Measurements from ENCODE around the gene PODN.

Gene PODN

DNA sequence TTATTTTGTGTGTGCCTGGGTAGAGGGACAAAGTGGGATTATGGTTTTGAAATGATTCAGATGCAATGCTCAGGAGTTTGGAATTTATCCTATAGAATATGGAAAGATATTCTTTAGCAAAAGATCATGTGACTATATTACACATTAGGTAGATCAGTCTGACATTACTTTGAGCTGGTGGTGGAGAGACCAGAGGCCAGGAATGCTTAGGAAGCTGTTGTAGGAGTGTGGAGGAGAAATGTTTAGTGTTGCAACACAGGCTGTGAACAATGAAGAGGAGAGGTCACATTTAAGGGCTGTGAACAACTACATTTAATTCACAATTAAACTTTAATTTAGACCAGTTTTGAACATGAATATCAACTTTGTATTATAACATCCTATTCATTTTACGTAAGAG lies 45.3 kb upstream of the PODN start:
- Histone ChIP-seq H3K27me3 (ENCODE audit: insufficient read depth, poor library complexity, severe bottlenecking) (no peaks in the 10 kb centered on the region), H3K4me3 (replicated peaks; ENCODE audit: insufficient read depth, low read length) (no peak overlapping the region), H3K27ac (replicated peaks) (no peak overlapping the region)
- TF ChIP-seq SPI1 (IDR thresholded peaks at IDR 0.05; ENCODE audit: borderline replicate concordance, low read depth) (no peak), CTCF (IDR thresholded peaks at IDR 0.05; ENCODE audit: insufficient read depth, low read length) (no peak), GABPA (IDR thresholded peaks at IDR 0.05; ENCODE audit: low read depth) (no peak)
- no peak for DNase-seq (ENCODE audit: low read depth in 1 of 2, low spot score in 1 of 2)

GRCh38 chr1:53020588-53020987 lies 41.4 kb upstream of the PODN start:
- DNase-seq (ENCODE audit: low read depth in 1 of 2, low spot score in 1 of 2), result no peak
- Histone ChIP-seq H3K4me3 (replicated peaks; ENCODE audit: insufficient read depth, low read length) (no peak overlapping the region), H3K27me3 (ENCODE audit: insufficient read depth, poor library complexity, severe bottlenecking) (no peaks in the 10 kb centered on the region), H3K27ac (replicated peaks) (no peak overlapping the region)
- TF ChIP-seq, protein P1, sequence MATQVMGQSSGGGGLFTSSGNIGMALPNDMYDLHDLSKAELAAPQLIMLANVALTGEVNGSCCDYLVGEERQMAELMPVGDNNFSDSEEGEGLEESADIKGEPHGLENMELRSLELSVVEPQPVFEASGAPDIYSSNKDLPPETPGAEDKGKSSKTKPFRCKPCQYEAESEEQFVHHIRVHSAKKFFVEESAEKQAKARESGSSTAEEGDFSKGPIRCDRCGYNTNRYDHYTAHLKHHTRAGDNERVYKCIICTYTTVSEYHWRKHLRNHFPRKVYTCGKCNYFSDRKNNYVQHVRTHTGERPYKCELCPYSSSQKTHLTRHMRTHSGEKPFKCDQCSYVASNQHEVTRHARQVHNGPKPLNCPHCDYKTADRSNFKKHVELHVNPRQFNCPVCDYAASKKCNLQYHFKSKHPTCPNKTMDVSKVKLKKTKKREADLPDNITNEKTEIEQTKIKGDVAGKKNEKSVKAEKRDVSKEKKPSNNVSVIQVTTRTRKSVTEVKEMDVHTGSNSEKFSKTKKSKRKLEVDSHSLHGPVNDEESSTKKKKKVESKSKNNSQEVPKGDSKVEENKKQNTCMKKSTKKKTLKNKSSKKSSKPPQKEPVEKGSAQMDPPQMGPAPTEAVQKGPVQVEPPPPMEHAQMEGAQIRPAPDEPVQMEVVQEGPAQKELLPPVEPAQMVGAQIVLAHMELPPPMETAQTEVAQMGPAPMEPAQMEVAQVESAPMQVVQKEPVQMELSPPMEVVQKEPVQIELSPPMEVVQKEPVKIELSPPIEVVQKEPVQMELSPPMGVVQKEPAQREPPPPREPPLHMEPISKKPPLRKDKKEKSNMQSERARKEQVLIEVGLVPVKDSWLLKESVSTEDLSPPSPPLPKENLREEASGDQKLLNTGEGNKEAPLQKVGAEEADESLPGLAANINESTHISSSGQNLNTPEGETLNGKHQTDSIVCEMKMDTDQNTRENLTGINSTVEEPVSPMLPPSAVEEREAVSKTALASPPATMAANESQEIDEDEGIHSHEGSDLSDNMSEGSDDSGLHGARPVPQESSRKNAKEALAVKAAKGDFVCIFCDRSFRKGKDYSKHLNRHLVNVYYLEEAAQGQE (IDR thresholded peaks at IDR 0.05; ENCODE audit: insufficient replicate concordance, low read depth), result no peak
- TF ChIP-seq CTCF (IDR thresholded peaks at IDR 0.05; ENCODE audit: insufficient read depth, low read length) (no peak), SPI1 (IDR thresholded peaks at IDR 0.05; ENCODE audit: borderline replicate concordance, low read depth) (no peak), POLR2AphosphoS5 (IDR thresholded peaks at IDR 0.05; ENCODE audit: low read depth) (no peak), GABPA (IDR thresholded peaks at IDR 0.05; ENCODE audit: low read depth) (no peak)

- Histone ChIP-seq H3K4me3 (replicated peaks; ENCODE audit: insufficient read depth, low read length) (no peak overlapping the region), H3K27me3 (ENCODE audit: insufficient read depth, poor library complexity, severe bottlenecking) (no peaks in the 10 kb centered on the region), H3K27ac (replicated peaks) (no peak overlapping the region)
- no peak for TF ChIP-seq SPI1 (IDR thresholded peaks at IDR 0.05; ENCODE audit: borderline replicate concordance, low read depth)
- TF ChIP-seq, protein P1 (IDR thresholded peaks at IDR 0.05; ENCODE audit: insufficient replicate concordance, low read depth), result no peak
- no peak for DNase-seq (ENCODE audit: low read depth in 1 of 2, low spot score in 1 of 2)
Measured at GRCh38 chr1:53022179-53022578, 39.8 kb upstream of the PODN start.

GRCh38 chr1:53023546-53023945 lies 38.5 kb upstream of the PODN start:
- Histone ChIP-seq H3K27ac (replicated peaks) (no peak overlapping the region), H3K27me3 (ENCODE audit: insufficient read depth, poor library complexity, severe bottlenecking) (no peaks in the 10 kb centered on the region), H3K4me3 (replicated peaks; ENCODE audit: insufficient read depth, low read length) (no peak overlapping the region)
- no peak for DNase-seq (ENCODE audit: low read depth in 1 of 2, low spot score in 1 of 2)
- no peak for TF ChIP-seq GABPA (IDR thresholded peaks at IDR 0.05; ENCODE audit: low read depth)
- TF ChIP-seq SPI1 (IDR thresholded peaks at IDR 0.05; ENCODE audit: borderline replicate concordance, low read depth), result no peak
- no peak for TF ChIP-seq POLR2AphosphoS5 (IDR thresholded peaks at IDR 0.05; ENCODE audit: low read depth)
- TF ChIP-seq CTCF (IDR thresholded peaks at IDR 0.05; ENCODE audit: insufficient read depth, low read length), result no peak
- TF ChIP-seq, protein P1 (IDR thresholded peaks at IDR 0.05; ENCODE audit: insufficient replicate concordance, low read depth), result no peak

All from HL-60 (cell line).